ENCODE measurements around the gene RUVBL1.

The RUVBL1 gene

DNA sequence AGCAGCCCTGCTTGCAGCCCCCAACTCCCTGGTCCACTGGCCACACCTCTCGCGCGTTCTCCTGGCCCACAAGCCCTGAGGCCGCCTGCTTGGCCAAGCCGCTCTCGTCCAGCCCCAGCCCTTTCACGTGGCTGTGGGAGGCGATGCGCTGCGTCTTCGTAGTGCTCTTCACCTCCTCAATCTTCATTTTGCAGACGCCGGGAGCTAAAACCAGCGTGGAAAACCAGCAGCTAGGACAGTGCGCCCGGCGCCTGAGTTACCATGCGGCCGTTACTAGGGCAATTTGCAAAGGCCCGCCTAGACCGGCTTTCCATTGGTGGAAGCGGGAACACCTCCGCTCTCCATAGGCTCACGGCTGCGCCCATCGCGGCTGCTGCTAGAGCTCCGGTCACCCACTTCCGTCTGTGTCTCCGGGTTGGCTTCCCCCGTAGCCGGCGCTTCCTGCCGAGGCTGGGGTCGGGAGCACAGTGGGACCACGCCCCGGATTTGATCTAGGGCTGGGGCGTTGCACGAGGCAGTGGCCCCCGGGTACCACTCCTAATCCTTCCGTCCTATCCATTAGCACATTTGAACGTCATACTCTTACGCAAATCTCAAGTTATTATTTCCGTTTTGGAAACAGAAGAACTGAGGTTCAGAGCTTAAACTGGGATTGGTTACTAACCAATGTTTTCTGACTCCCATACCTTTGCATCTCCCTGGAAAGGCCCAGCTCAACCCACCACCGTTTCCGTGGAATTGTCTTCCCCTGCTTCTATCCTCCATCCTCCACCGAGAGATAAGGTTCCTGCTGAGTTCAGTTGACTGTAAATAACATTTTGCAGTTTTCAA is at the start of gene RUVBL1:
Gene RUVBL1 (minus strand): TSS at position 275 of the 831 bp plus-strand sequence. CDS start 88 bp downstream, at position 187.
- TF ChIP-seq CTCF (IDR thresholded peaks at IDR 0.05; ENCODE audit: extremely low read depth, missing control alignments), result no peak
- DNase-seq (ENCODE audit: low spot score), result peak; percentile 95

- no peak for TF ChIP-seq CTCF (IDR thresholded peaks at IDR 0.05; ENCODE audit: extremely low read depth, missing control alignments)
- DNase-seq (ENCODE audit: low spot score), result no peak
Observed at GRCh38 chr3:128173200-128173599, 49.6 kb upstream of the RUVBL1 start.

DNA sequence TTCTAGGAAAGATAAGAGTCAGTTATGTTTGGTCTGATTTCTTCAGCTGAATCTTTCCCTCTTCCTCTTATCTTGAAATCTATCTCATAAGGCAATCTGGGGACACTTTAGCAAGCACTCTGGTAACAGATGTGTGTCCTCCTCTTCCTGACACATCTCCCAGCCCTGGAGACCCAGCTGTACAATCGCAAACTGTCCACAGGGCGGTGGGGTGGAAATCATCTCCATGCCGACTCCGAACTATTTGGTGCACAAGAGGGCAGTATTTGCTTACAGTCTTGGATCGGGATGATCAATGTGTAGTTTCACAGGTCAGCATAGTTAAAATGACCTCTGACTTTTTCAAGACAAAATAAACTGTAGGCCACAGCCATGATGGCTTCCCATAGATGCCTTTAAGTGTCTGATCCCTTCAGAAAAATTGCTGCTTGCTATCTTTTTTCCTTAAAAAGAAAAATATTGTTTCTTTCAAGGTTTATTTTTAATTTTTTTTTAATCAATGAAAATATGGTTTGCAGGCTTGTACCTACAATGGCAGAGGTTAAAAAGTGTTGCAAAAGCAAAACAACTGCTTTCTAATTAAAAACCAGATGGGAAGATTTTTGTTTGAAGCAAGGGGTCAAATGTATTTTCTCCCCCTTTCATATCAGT is 47.4 kb upstream of the RUVBL1 start:
- no peak for TF ChIP-seq CTCF (IDR thresholded peaks at IDR 0.05; ENCODE audit: extremely low read depth, missing control alignments)
- DNase-seq (ENCODE audit: low spot score), result no peak

- no peak for DNase-seq (ENCODE audit: low spot score)
- no peak for TF ChIP-seq CTCF (IDR thresholded peaks at IDR 0.05; ENCODE audit: extremely low read depth, missing control alignments)
Observed at GRCh38 chr3:128168836-128169235, 45.2 kb upstream of the RUVBL1 start.

GRCh38 chr3:128167973-128168674 is 44.5 kb upstream of the RUVBL1 start:
- no peak for TF ChIP-seq CTCF (IDR thresholded peaks at IDR 0.05; ENCODE audit: extremely low read depth, missing control alignments)

DNA sequence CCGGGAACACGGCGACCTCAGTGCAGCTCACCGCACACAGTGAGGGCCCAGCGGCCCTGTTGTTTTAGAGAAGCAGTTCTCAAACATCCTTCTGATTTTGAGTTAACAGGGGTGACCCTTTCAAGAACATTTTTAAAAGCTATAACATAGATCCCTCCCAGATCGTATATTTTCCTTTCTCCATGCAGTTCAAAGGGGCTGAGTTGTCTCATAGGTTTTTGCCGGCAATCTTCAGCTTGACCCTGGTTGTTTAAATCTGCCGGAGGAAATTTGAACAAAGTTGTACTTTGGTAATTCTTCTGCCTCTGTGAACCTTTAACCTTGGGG is 44.0 kb upstream of the RUVBL1 start:
- no peak for TF ChIP-seq CTCF (IDR thresholded peaks at IDR 0.05; ENCODE audit: extremely low read depth, missing control alignments)
- DNase-seq (ENCODE audit: low spot score), result no peak

More at GRCh38 chr3:128167973-128168674, 44.5 kb upstream of the RUVBL1 start:
- DNase-seq (ENCODE audit: low spot score), result no peak

DNA sequence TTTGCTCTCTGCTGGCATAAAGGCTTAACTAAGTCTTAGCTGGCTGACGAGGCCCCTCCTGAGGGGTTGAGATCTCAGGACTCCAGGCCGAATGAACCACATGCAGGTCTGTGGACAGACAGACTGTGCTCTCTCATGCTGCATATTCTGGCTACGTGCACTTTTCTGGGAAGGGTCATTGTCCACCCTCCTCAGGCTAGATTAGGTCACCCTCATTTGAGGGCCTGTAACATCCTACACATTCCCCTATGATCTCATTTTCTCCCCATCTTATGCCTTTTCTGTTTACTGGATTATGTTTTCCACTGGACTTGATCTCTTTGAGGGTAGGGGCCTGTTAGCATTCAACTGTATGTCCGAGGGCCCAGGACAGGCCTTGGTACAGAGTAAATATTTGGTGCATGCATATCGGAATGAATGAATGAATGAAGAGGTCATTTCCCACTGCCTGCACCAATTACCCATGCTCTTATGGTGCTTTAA is 43.4 kb upstream of the RUVBL1 start:
- no peak for TF ChIP-seq CTCF (IDR thresholded peaks at IDR 0.05; ENCODE audit: extremely low read depth, missing control alignments)
- no peak for DNase-seq (ENCODE audit: low spot score)

Measured in GM20000 (cell line).